SU-DHL-6 (cell line): ENCODE data around the gene CCNB1IP1.

Source experiments
- H2AFZ ChIP-seq: fragments of 200-600 bp; sonication (generic); 2 replicates; pipeline ENCODE4 v1.6.1; 2014; ENCODE audit warnings: low read depth, mild to moderate bottlenecking, moderate library complexity, mixed read lengths, antibody characterized with exemption, low read length; ENCODE audit not compliant: severe bottlenecking
- H3F3A ChIP-seq: fragments of 200-600 bp; shearing (Covaris generic); 2 replicates; pipeline ENCODE4 v1.6.0; 2016; ENCODE audit warnings: antibody characterized with exemption, mild to moderate bottlenecking; ENCODE audit not compliant: insufficient read depth
- H3K27ac ChIP-seq: fragments of 200-600 bp; sonication (generic); 2 replicates; pipeline ENCODE4 v1.5.1; 2016; ENCODE audit warnings: low read depth, mild to moderate bottlenecking, low read length, moderate library complexity, mixed read lengths
- H3K27me3 ChIP-seq: fragments of 200-600 bp; sonication (generic), shearing (Covaris generic); 2 replicates; pipeline ENCODE4 v1.6.0; 2014; ENCODE audit warnings: mild to moderate bottlenecking, low read length
- H3K36me3 ChIP-seq: fragments of 200-600 bp; sonication (generic); 2 replicates; pipeline ENCODE4 v1.6.1; 2014; ENCODE audit warnings: mild to moderate bottlenecking, low read length, mixed read lengths
- H3K4me2 ChIP-seq: fragments of 300-600, 200-600 bp; shearing (Covaris generic), sonication (generic); 2 replicates; pipeline ENCODE4 v1.6.0; 2014; ENCODE audit warnings: low read length, low read depth, mild to moderate bottlenecking; ENCODE audit not compliant: poor library complexity, severe bottlenecking
- H3K4me3 ChIP-seq: fragments of 200-600 bp; sonication (generic); 2 replicates; pipeline ENCODE4 v1.5.1; 2014; ENCODE audit warnings: antibody characterized with exemption, low read length, mild to moderate bottlenecking, mixed read lengths; ENCODE audit not compliant: insufficient read depth, poor library complexity, severe bottlenecking
- H3K79me2 ChIP-seq: fragments of 200-600 bp; sonication (generic); 2 replicates; pipeline ENCODE4 v1.6.1; 2014; ENCODE audit warnings: mild to moderate bottlenecking, low read length, moderate library complexity; ENCODE audit not compliant: insufficient read depth
- H3K9ac ChIP-seq: fragments of 200-600 bp; sonication (generic); 2 replicates; pipeline ENCODE4 v1.7.0; 2014; ENCODE audit warnings: mild to moderate bottlenecking, low read length
- H3K9me2 ChIP-seq: fragments of 200-600 bp; sonication (generic); replicated peaks from 2 replicates; pipeline ENCODE4 v1.6.1; 2014; ENCODE audit warnings: low read length; ENCODE audit not compliant: insufficient read depth
- H3K9me3 ChIP-seq: fragments of 200-600 bp; sonication (generic); 2 replicates; pipeline ENCODE4 v1.6.1; 2014; ENCODE audit warnings: low read length, mixed read lengths; ENCODE audit not compliant: insufficient read depth
- H4K20me1 ChIP-seq: fragments of 200-600 bp; sonication (generic); 2 replicates; pipeline ENCODE4 v1.6.1; 2014; ENCODE audit warnings: low read depth, mild to moderate bottlenecking, antibody characterized with exemption, low read length, moderate library complexity, mixed read lengths
- EZH2phosphoT487 ChIP-seq: fragments of 200-600 bp; sonication (generic), shearing (Covaris generic); conservative IDR thresholded peaks from 2 replicates; pipeline ENCODE4 v1.6.1; 2018; ENCODE audit warnings: mild to moderate bottlenecking, antibody characterized with exemption, low read length, moderate library complexity, mixed read lengths
- TF ChIP-seq, protein P1 (sequence below): fragments of 200-600 bp; sonication (generic); IDR thresholded peaks from one replicate; pipeline ENCODE4 v1.5.1; 2017; ENCODE audit warnings: antibody characterized with exemption, mild to moderate bottlenecking, low read length, moderate library complexity; ENCODE audit not compliant: insufficient read depth, poor library complexity, severe bottlenecking

The CCNB1IP1 gene

DNA sequence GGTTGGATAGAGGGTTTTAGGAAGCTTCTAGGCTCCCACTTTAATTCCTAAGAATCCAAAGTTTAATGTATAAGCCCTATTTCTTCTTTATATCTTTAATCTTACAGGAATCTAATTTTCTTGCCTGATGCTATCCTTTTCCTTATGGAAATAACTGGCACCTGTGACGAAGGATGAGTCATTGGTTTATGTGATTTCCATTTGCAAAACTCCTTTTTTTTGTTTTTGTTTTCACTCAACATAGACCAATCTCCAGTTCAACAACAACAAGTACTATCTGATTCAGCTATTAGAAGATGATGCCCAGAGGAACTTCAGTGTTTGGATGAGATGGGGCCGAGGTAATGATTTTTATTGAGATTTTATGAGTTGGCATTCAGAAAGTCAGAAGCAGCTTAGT is 17.2 kb upstream of the CCNB1IP1 start:
- no peak overlapping the region for H3K4me3 ChIP-seq
- no peak for TF ChIP-seq EZH2phosphoT487
- H4K20me1 ChIP-seq = no peaks in the 10 kb centered on the region; the same call in 1 of the 2 replicates
- no peaks in the 10 kb centered on the region for H3K27me3 ChIP-seq
- H3K79me2 ChIP-seq = peaks cover 2% of the 10 kb centered on the region; the same call in 1 of the 2 replicates
- H3F3A ChIP-seq = no peaks in the 10 kb centered on the region
- H3K9ac ChIP-seq = no peak overlapping the region
- no peak overlapping the region for H2AFZ ChIP-seq
- H3K4me2 ChIP-seq = no peak overlapping the region
- H3K9me2 ChIP-seq = no peaks in the 10 kb centered on the region
- no peak overlapping the region for H3K27ac ChIP-seq
- H3K36me3 ChIP-seq = peaks cover 44% of the 10 kb centered on the region
- no peaks in the 10 kb centered on the region for H3K9me3 ChIP-seq

DNA sequence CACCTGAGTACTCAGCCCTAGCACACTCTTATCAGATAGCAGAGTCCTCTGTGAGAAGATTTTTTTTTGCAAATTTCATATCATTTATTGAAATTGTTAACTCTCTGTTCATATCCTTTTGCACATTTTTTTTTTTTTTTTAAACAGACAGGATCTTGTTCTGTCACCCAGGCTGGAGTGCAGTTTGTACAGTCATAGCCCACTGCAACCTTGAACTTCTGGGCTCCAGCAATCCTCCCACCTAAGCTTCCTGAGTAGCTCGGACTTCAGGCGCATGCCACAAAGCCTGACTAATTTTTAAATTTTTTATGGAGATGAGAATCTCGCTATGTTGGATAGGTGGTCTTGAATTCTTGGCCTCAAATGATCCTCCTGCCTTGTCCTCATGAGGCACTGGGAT is 14.7 kb upstream of the CCNB1IP1 start:
- Histone ChIP-seq H3K4me2 (no peak overlapping the region), H3K36me3 (peaks cover 28% of the 10 kb centered on the region), H3K9me2 (no peaks in the 10 kb centered on the region), H3K27ac (no peak overlapping the region), H4K20me1 (no peaks in the 10 kb centered on the region; the same call in 1 of the 2 replicates), H2AFZ (no peak overlapping the region), H3K27me3 (no peaks in the 10 kb centered on the region), H3K79me2 (peaks cover 18% of the 10 kb centered on the region), H3K4me3 (no peak overlapping the region), H3F3A (peaks cover 11% of the 10 kb centered on the region), H3K9ac (no peak overlapping the region), H3K9me3 (no peaks in the 10 kb centered on the region)
- TF ChIP-seq EZH2phosphoT487 = no peak
- TF ChIP-seq, protein P1, sequence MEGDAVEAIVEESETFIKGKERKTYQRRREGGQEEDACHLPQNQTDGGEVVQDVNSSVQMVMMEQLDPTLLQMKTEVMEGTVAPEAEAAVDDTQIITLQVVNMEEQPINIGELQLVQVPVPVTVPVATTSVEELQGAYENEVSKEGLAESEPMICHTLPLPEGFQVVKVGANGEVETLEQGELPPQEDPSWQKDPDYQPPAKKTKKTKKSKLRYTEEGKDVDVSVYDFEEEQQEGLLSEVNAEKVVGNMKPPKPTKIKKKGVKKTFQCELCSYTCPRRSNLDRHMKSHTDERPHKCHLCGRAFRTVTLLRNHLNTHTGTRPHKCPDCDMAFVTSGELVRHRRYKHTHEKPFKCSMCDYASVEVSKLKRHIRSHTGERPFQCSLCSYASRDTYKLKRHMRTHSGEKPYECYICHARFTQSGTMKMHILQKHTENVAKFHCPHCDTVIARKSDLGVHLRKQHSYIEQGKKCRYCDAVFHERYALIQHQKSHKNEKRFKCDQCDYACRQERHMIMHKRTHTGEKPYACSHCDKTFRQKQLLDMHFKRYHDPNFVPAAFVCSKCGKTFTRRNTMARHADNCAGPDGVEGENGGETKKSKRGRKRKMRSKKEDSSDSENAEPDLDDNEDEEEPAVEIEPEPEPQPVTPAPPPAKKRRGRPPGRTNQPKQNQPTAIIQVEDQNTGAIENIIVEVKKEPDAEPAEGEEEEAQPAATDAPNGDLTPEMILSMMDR = no peak

DNA sequence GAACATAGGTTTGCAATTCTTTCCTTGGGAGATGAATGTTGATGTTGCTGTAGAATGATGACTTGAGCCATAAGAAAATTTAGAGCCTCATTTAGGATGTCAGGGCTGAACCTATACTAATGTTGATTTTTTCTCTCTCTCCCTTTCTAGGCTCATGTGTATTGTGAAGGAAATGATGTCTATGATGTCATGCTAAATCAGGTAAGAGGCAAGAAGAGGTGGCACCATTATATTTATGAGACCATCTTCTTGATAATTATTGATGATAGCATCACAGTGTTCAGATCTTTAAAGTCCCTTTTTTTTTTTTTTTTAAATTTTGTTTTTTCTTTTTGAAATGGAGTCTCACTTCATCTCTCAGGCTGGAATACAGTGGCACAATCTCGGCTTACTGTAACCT is 13.6 kb upstream of the CCNB1IP1 start:
- no peaks in the 10 kb centered on the region for H3K9me3 ChIP-seq
- H3K4me3 ChIP-seq = no peak overlapping the region
- H3K27ac ChIP-seq = no peak overlapping the region
- H3F3A ChIP-seq = peaks cover 20% of the 10 kb centered on the region
- H3K9me2 ChIP-seq = no peaks in the 10 kb centered on the region
- no peaks in the 10 kb centered on the region; the same call in 1 of the 2 replicates for H4K20me1 ChIP-seq
- H3K36me3 ChIP-seq = peaks cover 23% of the 10 kb centered on the region; the same call in 1 of the 2 replicates
- no peaks in the 10 kb centered on the region for H3K27me3 ChIP-seq
- no peak overlapping the region for H3K4me2 ChIP-seq
- peaks cover 18% of the 10 kb centered on the region for H3K79me2 ChIP-seq
- H3K9ac ChIP-seq = no peak overlapping the region
- TF ChIP-seq EZH2phosphoT487 = no peak
- TF ChIP-seq, protein P1 = no peak
- H2AFZ ChIP-seq = no peak overlapping the region

DNA sequence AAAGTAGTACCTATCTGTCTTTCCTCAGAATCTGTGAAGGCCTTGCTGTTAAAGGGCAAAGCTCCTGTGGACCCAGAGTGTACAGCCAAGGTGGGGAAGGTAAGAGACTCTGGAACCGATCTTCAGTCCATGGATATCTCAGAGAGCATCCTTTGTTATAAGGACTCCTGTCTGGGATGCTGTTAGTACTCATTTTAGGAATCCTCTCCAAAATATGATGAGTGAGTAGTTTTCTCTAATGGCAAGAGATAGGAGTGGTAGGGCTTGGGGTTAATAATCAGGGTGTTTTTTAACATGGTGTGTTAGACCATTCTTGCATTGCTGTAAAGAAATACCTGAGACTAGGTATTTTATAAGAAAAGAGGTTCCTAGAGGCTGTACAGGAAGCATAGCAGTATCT is 12.3 kb upstream of the CCNB1IP1 start:
- no peak overlapping the region for H3K27ac ChIP-seq
- no peaks in the 10 kb centered on the region for H3K9me3 ChIP-seq
- H2AFZ ChIP-seq = no peak overlapping the region
- no peak overlapping the region for H3K4me3 ChIP-seq
- H3K79me2 ChIP-seq = peaks cover 18% of the 10 kb centered on the region
- peaks cover 26% of the 10 kb centered on the region for H3F3A ChIP-seq
- H3K36me3 ChIP-seq = peaks cover 17% of the 10 kb centered on the region; the same call in 1 of the 2 replicates
- TF ChIP-seq, protein P1 = no peak
- TF ChIP-seq EZH2phosphoT487 = no peak
- no peaks in the 10 kb centered on the region; the same call in 1 of the 2 replicates for H4K20me1 ChIP-seq
- H3K27me3 ChIP-seq = no peaks in the 10 kb centered on the region
- H3K4me2 ChIP-seq = no peak overlapping the region
- no peak overlapping the region for H3K9ac ChIP-seq
- no peaks in the 10 kb centered on the region for H3K9me2 ChIP-seq
